Hepatocyte (in vitro differentiated cells): ENCODE results near the gene ACY1. TPM values are rescaled to one million over a fixed set of nuclear protein-coding genes. Genes with fewer than 3 reads are reported as not detected.

Source experiments
- DNase-seq: peaks from one replicate; pipeline ENCODE4 v3.0.0-alpha.2; 2016; ENCODE audit warnings: low spot score
- H2AFZ ChIP-seq: fragments of 200-600 bp; sonication (generic); 2 replicates; pipeline ENCODE4 v1.6.0; 2016; ENCODE audit warnings: antibody characterized with exemption, mild to moderate bottlenecking
- H3K27ac ChIP-seq: fragments of 200-600 bp; sonication (generic); 2 replicates; pipeline ENCODE4 v1.5.1; 2016; ENCODE audit warnings: mild to moderate bottlenecking
- H3K27me3 ChIP-seq: fragments of 200-600 bp; sonication (generic); 2 replicates; pipeline ENCODE4 v1.6.1; 2016
- H3K36me3 ChIP-seq: fragments of 200-600 bp; sonication (generic); replicated peaks from 2 replicates; pipeline ENCODE4 v1.5.1; 2016; ENCODE audit warnings: low read depth; ENCODE audit not compliant: insufficient read depth
- H3K4me1 ChIP-seq: fragments of 200-600 bp; sonication (generic); 2 replicates; pipeline ENCODE4 v1.5.1; 2016; ENCODE audit warnings: mild to moderate bottlenecking, moderate library complexity; ENCODE audit not compliant: insufficient read depth
- H3K4me2 ChIP-seq: fragments of 200-600 bp; sonication (generic); 2 replicates; pipeline ENCODE4 v1.6.0; 2016
- H3K4me3 ChIP-seq: fragments of 200-600 bp; sonication (generic); 2 replicates; pipeline ENCODE4 v1.5.1; 2016; ENCODE audit warnings: mild to moderate bottlenecking
- H3K79me2 ChIP-seq: fragments of 200-600 bp; sonication (generic); 2 replicates; pipeline ENCODE4 v1.6.0; 2017; ENCODE audit warnings: mild to moderate bottlenecking
- H3K9me2 ChIP-seq: fragments of 200-600 bp; sonication (generic); replicated peaks from 2 replicates; pipeline ENCODE4 v1.6.0; 2017; ENCODE audit warnings: mild to moderate bottlenecking; ENCODE audit not compliant: insufficient read depth
- H3K9me3 ChIP-seq: fragments of 200-600 bp; sonication (generic); 2 replicates; pipeline ENCODE4 v1.5.1; 2016; ENCODE audit warnings: low read depth, mild to moderate bottlenecking
- H4K20me1 ChIP-seq: fragments of 200-600 bp; sonication (generic); 2 replicates; pipeline ENCODE4 v1.6.0; 2016; ENCODE audit warnings: mild to moderate bottlenecking; ENCODE audit not compliant: insufficient read depth, poor library complexity, severe bottlenecking
- CTCF ChIP-seq: fragments of 200-600 bp; sonication (generic); IDR thresholded peaks from 2 replicates; pipeline ENCODE4 v1.5.1; 2016; ENCODE audit warnings: antibody characterized with exemption, mild to moderate bottlenecking; ENCODE audit not compliant: poor library complexity
- EZH2 ChIP-seq: fragments of 200-600 bp; sonication (generic); IDR thresholded peaks from 2 replicates; pipeline ENCODE4 v1.6.1; 2016; ENCODE audit warnings: antibody characterized with exemption, mild to moderate bottlenecking, borderline replicate concordance
- EZH2phosphoT487 ChIP-seq: fragments of 200-600 bp; sonication (generic); IDR thresholded peaks from one replicate; pipeline ENCODE4 v1.6.1; 2018; ENCODE audit warnings: antibody characterized with exemption, mild to moderate bottlenecking, low read depth, moderate library complexity; ENCODE audit not compliant: unreplicated experiment, severe bottlenecking
- WGBS: methylation state at CpG from one replicate; pipeline ENCODE4 v1.1.6; 2016; ENCODE audit warnings: low lambda C conversion rate; ENCODE audit errors: missing lambda C conversion rate; 5-methylcytosine and 5-hydroxymethylcytosine counted together
- polyA plus RNA-seq: library from polyadenylated mRNA; unstranded; fragments of >200 nt; fragmentation: Nextera tagmentation; extraction: Ambion mirVana; gene quantifications from 2 replicates; pipeline ENCODE4 v1.2.1, GENCODE V29; 2016
- total RNA-seq: library from RNA; depleted of rRNA; stranded (reverse); fragments of >200 nt; gene quantifications from 2 replicates; pipeline ENCODE4 v1.2.3, GENCODE V29; 2014

Gene ACY1
- total and polyA plus RNA-seq, 2 experiments from 2014 or later, result 164 to 183 TPM

DNA sequence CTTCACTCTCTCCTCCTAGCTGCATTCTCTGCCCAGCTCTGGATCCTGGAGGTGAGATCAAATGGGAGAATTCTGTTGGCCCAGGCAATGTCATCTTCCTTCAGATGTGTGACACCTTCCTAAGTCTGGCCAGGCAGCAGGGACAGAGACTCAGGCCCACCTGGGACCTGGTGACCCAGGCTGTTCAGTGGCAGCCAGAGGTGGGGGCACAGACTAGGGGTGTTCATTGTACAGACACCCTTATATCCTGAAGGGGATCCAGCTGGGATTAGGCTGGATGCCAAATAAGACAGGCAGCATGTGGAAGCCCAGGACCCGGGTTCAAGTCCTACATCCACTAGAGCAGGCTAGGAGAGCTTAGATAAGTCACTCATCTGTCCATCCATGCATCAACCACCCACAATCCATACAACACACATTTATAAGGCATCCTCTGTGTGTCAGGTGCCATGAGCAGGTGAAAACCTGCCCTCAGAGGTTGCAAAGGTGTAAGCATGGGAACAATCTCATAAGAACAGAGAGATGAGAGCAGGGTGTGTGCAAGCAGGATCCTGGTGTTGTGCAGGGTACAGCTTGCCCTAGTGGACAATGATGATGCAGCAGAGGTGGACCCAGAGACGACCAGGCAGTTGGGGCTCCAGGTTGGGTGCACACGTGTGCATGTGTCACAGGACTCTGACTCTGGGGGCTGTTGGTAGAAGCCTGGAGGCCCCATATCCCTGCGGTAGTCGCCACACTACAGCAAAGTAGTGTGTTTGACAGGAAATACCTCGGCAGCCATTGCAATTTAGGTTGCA lies 30.7 kb downstream of the ACY1 start:
- H3K36me3 ChIP-seq, result no peaks in the 10 kb centered on the region
- no peaks in the 10 kb centered on the region for H3K4me1 ChIP-seq
- WGBS, result 86% methylated on average over 6 of the region's 6 CpGs
- no peak overlapping the region for H3K27ac ChIP-seq
- no peak overlapping the region for H3K4me2 ChIP-seq
- no peaks in the 10 kb centered on the region for H3K79me2 ChIP-seq
- no peak overlapping the region for H3K4me3 ChIP-seq
- H2AFZ ChIP-seq, result no peak overlapping the region
- no peaks in the 10 kb centered on the region for H4K20me1 ChIP-seq
- DNase-seq, result no peak
- no peaks in the 10 kb centered on the region for H3K9me2 ChIP-seq
- H3K9me3 ChIP-seq, result no peaks in the 10 kb centered on the region
- no peak for TF ChIP-seq EZH2phosphoT487
- no peak for TF ChIP-seq CTCF
- no peak for TF ChIP-seq EZH2
- no peaks in the 10 kb centered on the region for H3K27me3 ChIP-seq

GRCh38 chr3:52014613-52015012 lies 31.3 kb downstream of the ACY1 start:
- Histone ChIP-seq H2AFZ (no peak overlapping the region), H4K20me1 (no peaks in the 10 kb centered on the region), H3K4me1 (no peaks in the 10 kb centered on the region), H3K36me3 (no peaks in the 10 kb centered on the region), H3K27me3 (no peaks in the 10 kb centered on the region), H3K27ac (no peak overlapping the region), H3K4me3 (no peak overlapping the region), H3K9me2 (no peaks in the 10 kb centered on the region), H3K4me2 (no peak overlapping the region), H3K9me3 (no peaks in the 10 kb centered on the region), H3K79me2 (no peaks in the 10 kb centered on the region)
- no peak for TF ChIP-seq EZH2
- TF ChIP-seq EZH2phosphoT487, result no peak
- peak; percentile 20 for TF ChIP-seq CTCF
- DNase-seq, result peak; percentile 40
- 68% methylated on average over 8 of the region's 8 CpGs for WGBS

DNA sequence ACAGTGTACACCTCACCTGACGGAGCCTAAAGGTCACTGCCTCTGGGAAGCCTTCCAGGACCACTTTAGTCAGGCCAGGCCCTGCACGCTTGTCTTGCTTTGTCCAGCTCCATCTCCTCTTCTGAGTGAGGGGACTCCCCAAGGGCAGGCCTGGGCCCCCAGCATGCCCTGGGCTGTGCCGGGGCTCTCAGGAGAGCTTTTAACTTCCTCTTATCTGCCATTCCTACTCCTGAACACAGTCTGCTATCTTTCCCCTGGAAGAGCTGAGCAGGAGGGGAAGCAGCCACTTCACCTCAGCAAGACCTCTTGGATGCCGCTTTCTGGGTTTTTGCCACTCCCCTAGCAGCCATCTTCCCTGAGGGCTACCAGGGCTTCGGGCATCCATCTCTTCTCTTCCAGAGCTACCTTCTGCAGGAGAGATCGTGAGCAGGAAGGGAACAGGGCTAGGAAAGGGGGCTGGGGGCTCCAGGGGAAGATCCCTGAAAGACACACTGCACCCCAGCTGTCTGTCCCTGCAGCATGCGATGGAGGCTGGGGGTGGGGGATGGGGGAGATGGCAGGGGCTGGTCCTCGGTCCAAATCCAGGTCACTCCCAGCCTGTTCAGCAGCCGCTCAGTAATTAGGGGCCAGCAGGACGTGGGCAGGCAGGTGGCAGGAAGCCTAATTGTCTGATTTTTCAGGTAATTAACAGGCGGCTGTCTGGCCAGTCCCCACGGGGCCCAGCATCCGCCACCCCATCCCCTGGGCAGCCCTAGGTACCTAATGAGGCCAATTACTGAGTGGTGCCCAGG lies 32.3 kb downstream of the ACY1 start:
- Histone ChIP-seq H3K4me2 (no peak overlapping the region), H3K27ac (no peak overlapping the region), H3K4me3 (no peak overlapping the region), H3K79me2 (no peaks in the 10 kb centered on the region), H3K4me1 (no peaks in the 10 kb centered on the region), H3K9me3 (no peaks in the 10 kb centered on the region), H3K27me3 (no peaks in the 10 kb centered on the region), H3K36me3 (no peaks in the 10 kb centered on the region), H4K20me1 (no peaks in the 10 kb centered on the region), H3K9me2 (no peaks in the 10 kb centered on the region), H2AFZ (no peak overlapping the region)
- DNase-seq, result no peak
- 85% methylated on average over 12 of the region's 13 CpGs for WGBS
- no peak for TF ChIP-seq CTCF
- no peak for TF ChIP-seq EZH2phosphoT487
- TF ChIP-seq EZH2, result no peak
